ENCODE measurements around the gene TMX4. TPM values are rescaled to one million over a fixed set of nuclear protein-coding genes. Genes with fewer than 3 reads are reported as not detected.
"Not testable (repeated sequence)": the region's sequence is repeated elsewhere in the genome, so short reads cannot be mapped to it uniquely, and the experiment has no call there.

Gene TMX4
- total RNA-seq, 2 donors from 2014 or later = 58.8 to 66.3 TPM

GRCh38 chr20:7977709-7978108 is 41.9 kb downstream of the TMX4 start:
- H3K9me3 ChIP-seq (ENCODE audit: control insufficient read depth, low read length, poor library complexity, severe bottlenecking) = no peaks in the 10 kb centered on the region
- Mint-ChIP-seq H3K4me1 (peaks cover 12% of the 10 kb centered on the region), H3K27ac (no peak overlapping the region), H3K27me3 (no peaks in the 10 kb centered on the region), H3K4me3 (no peak overlapping the region), H3K36me3 (ENCODE audit: low read depth) (peaks cover 13% of the 10 kb centered on the region)
- no peak for DNase-seq
- ATAC-seq = no peak

GRCh38 chr20:7975851-7976414 is 43.6 kb downstream of the TMX4 start:
- no peak overlapping the region for H3K4me3 Mint-ChIP-seq
- peak overlapping the region; percentile 8 for H3K27ac Mint-ChIP-seq
- DNase-seq (no peak), ATAC-seq (peak; percentile 24)
- H3K27me3 Mint-ChIP-seq = no peaks in the 10 kb centered on the region
- no peaks in the 10 kb centered on the region for H3K9me3 ChIP-seq (ENCODE audit: control insufficient read depth, low read length, poor library complexity, severe bottlenecking)
- H3K36me3 Mint-ChIP-seq (ENCODE audit: low read depth) = peaks cover 2% of the 10 kb centered on the region
- H3K4me1 Mint-ChIP-seq = peaks cover 5% of the 10 kb centered on the region

GRCh38 chr20:7974785-7975435 is 44.7 kb downstream of the TMX4 start:
- ATAC-seq = no peak

GRCh38 chr20:7971536-7972280 is 47.9 kb downstream of the TMX4 start:
- no peaks in the 10 kb centered on the region for H3K27me3 Mint-ChIP-seq
- no peak overlapping the region for H3K4me3 Mint-ChIP-seq
- ATAC-seq (no peak), DNase-seq (no peak)
- peak overlapping the region; percentile 6 for H3K27ac Mint-ChIP-seq
- H3K4me1 Mint-ChIP-seq = no peaks in the 10 kb centered on the region
- H3K9me3 ChIP-seq (ENCODE audit: control insufficient read depth, low read length, poor library complexity, severe bottlenecking) = no peaks in the 10 kb centered on the region
- H3K36me3 Mint-ChIP-seq (ENCODE audit: low read depth) = no peaks in the 10 kb centered on the region

More at GRCh38 chr20:7974785-7975435, 44.7 kb downstream of the TMX4 start:
- Mint-ChIP-seq H3K36me3 (ENCODE audit: low read depth) (peaks cover 2% of the 10 kb centered on the region), H3K4me1 (no peaks in the 10 kb centered on the region), H3K4me3 (no peak overlapping the region), H3K27me3 (no peaks in the 10 kb centered on the region), H3K27ac (no peak overlapping the region)
- no peak for DNase-seq
- H3K9me3 ChIP-seq (ENCODE audit: control insufficient read depth, low read length, poor library complexity, severe bottlenecking) = no peaks in the 10 kb centered on the region

GRCh38 chr20:7967199-7967844 is 52.2 kb downstream of the TMX4 start:
- no peak overlapping the region for H3K27ac Mint-ChIP-seq
- H3K4me3 Mint-ChIP-seq = no peak overlapping the region
- H3K4me1 Mint-ChIP-seq = no peaks in the 10 kb centered on the region
- ATAC-seq (no peak), DNase-seq (no peak)
- H3K9me3 ChIP-seq (ENCODE audit: control insufficient read depth, low read length, poor library complexity, severe bottlenecking) = no peaks in the 10 kb centered on the region
- H3K36me3 Mint-ChIP-seq (ENCODE audit: low read depth) = no peaks in the 10 kb centered on the region
- H3K27me3 Mint-ChIP-seq = peaks cover 5% of the 10 kb centered on the region

- no peak overlapping the region for H3K4me3 Mint-ChIP-seq
- DNase-seq = no peak
- H3K27ac Mint-ChIP-seq = no peak overlapping the region
- no peaks in the 10 kb centered on the region for H3K9me3 ChIP-seq (ENCODE audit: control insufficient read depth, low read length, poor library complexity, severe bottlenecking)
- H3K4me1 Mint-ChIP-seq = no peaks in the 10 kb centered on the region
- H3K36me3 Mint-ChIP-seq (ENCODE audit: low read depth) = no peaks in the 10 kb centered on the region
- peaks cover 8% of the 10 kb centered on the region for H3K27me3 Mint-ChIP-seq
- no peak for ATAC-seq
These were observed 53.4 kb downstream of the TMX4 start for GRCh38 chr20:7966176-7966575.

GRCh38 chr20:7959484-7959883 is 60.1 kb downstream of the TMX4 start:
- no peak for ATAC-seq
- Mint-ChIP-seq H3K27me3 (peaks cover 22% of the 10 kb centered on the region), H3K4me1 (no peaks in the 10 kb centered on the region), H3K4me3 (no peak overlapping the region), H3K36me3 (ENCODE audit: low read depth) (peaks cover 3% of the 10 kb centered on the region), H3K27ac (no peak overlapping the region)
- no peak for DNase-seq
- H3K9me3 ChIP-seq (ENCODE audit: control insufficient read depth, low read length, poor library complexity, severe bottlenecking) = no peaks in the 10 kb centered on the region

GRCh38 chr20:7956561-7956960 is 63.0 kb downstream of the TMX4 start:
- not testable (repeated sequence) for H3K27ac Mint-ChIP-seq; H3K36me3 Mint-ChIP-seq (ENCODE audit: low read depth); ATAC-seq; H3K9me3 ChIP-seq (ENCODE audit: control insufficient read depth, low read length, poor library complexity, severe bottlenecking); DNase-seq; H3K4me1 Mint-ChIP-seq; H3K4me3 Mint-ChIP-seq
- H3K27me3 Mint-ChIP-seq = peaks cover 22% of the 10 kb centered on the region

- H3K9me3 ChIP-seq (ENCODE audit: control insufficient read depth, low read length, poor library complexity, severe bottlenecking) = no peaks in the 10 kb centered on the region
- Mint-ChIP-seq H3K27me3 (no peaks in the 10 kb centered on the region), H3K36me3 (ENCODE audit: low read depth) (no peaks in the 10 kb centered on the region), H3K4me3 (no peak overlapping the region), H3K27ac (no peak overlapping the region), H3K4me1 (no peaks in the 10 kb centered on the region)
- ATAC-seq (no peak), DNase-seq (no peak)
These were observed 69.2 kb downstream of the TMX4 start for GRCh38 chr20:7950387-7950786.

- Mint-ChIP-seq H3K4me1 (no peaks in the 10 kb centered on the region), H3K27me3 (peaks cover 10% of the 10 kb centered on the region), H3K27ac (no peak overlapping the region), H3K36me3 (ENCODE audit: low read depth) (no peaks in the 10 kb centered on the region), H3K4me3 (no peak overlapping the region)
- DNase-seq (no peak), ATAC-seq (no peak)
- no peaks in the 10 kb centered on the region for H3K9me3 ChIP-seq (ENCODE audit: control insufficient read depth, low read length, poor library complexity, severe bottlenecking)
These were observed 75.7 kb downstream of the TMX4 start for GRCh38 chr20:7943891-7944290.

- Mint-ChIP-seq H3K4me3 (no peak within 1 kb of the TSS), H3K4me1 (peaks cover 5% of the 10 kb centered on the region), H3K27ac (no peak within 1 kb of the TSS), H3K36me3 (ENCODE audit: low read depth) (no peaks in the 10 kb centered on the region), H3K27me3 (peaks cover 18% of the 10 kb centered on the region)
- ATAC-seq (no peak), DNase-seq (no peak)
- no peaks in the 10 kb centered on the region for H3K9me3 ChIP-seq (ENCODE audit: control insufficient read depth, low read length, poor library complexity, severe bottlenecking)
These were observed 79.2 kb downstream of the TMX4 start, which contains the start of gene HAO1 for GRCh38 chr20:7940341-7940740. Gene HAO1 (minus strand): TSS chr20:7940458. CDS start chr20:7940422, 36 bp downstream.

GRCh38 chr20:7939663-7940062 is 79.9 kb downstream of the TMX4 start:
- no peak for ATAC-seq
- no peak overlapping the region for H3K4me3 Mint-ChIP-seq
- no peak for DNase-seq
- peaks cover 22% of the 10 kb centered on the region for H3K27me3 Mint-ChIP-seq
- H3K36me3 Mint-ChIP-seq (ENCODE audit: low read depth) = no peaks in the 10 kb centered on the region
- H3K27ac Mint-ChIP-seq = no peak overlapping the region
- H3K9me3 ChIP-seq (ENCODE audit: control insufficient read depth, low read length, poor library complexity, severe bottlenecking) = no peaks in the 10 kb centered on the region
- peaks cover 5% of the 10 kb centered on the region for H3K4me1 Mint-ChIP-seq

- Mint-ChIP-seq H3K4me3 (no peak overlapping the region), H3K36me3 (ENCODE audit: low read depth) (no peaks in the 10 kb centered on the region), H3K4me1 (peaks cover 5% of the 10 kb centered on the region), H3K27ac (no peak overlapping the region), H3K27me3 (peaks cover 22% of the 10 kb centered on the region)
- no peaks in the 10 kb centered on the region for H3K9me3 ChIP-seq (ENCODE audit: control insufficient read depth, low read length, poor library complexity, severe bottlenecking)
- ATAC-seq = no peak
- DNase-seq = no peak
These were observed 81.5 kb downstream of the TMX4 start for GRCh38 chr20:7938058-7938457.
